ENCODE results near the gene ZNF543.

ZNF543 gene

DNA sequence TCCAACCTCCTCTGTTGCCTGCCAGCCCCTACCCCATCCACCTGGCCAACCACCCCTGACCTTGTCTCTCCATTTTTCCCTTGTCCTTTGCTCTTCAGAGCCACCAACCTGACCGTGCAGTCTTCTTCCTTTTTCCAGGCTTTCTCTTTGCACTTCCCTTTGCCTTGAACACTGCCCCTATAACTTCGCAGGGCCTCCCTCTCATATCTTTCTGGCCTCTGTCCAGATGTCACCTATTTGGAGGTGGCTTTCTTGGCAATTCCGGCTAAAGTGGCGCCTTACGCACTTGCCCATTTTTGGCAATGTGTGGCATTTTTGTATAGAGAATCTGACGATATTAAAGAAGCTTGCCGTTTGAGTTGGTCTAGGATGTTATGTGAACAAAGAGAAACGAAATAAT is 844 bp downstream of the ZNF543 start:
- no peak for DNase-seq (ENCODE audit: low spot score)
- TF ChIP-seq, protein P1, sequence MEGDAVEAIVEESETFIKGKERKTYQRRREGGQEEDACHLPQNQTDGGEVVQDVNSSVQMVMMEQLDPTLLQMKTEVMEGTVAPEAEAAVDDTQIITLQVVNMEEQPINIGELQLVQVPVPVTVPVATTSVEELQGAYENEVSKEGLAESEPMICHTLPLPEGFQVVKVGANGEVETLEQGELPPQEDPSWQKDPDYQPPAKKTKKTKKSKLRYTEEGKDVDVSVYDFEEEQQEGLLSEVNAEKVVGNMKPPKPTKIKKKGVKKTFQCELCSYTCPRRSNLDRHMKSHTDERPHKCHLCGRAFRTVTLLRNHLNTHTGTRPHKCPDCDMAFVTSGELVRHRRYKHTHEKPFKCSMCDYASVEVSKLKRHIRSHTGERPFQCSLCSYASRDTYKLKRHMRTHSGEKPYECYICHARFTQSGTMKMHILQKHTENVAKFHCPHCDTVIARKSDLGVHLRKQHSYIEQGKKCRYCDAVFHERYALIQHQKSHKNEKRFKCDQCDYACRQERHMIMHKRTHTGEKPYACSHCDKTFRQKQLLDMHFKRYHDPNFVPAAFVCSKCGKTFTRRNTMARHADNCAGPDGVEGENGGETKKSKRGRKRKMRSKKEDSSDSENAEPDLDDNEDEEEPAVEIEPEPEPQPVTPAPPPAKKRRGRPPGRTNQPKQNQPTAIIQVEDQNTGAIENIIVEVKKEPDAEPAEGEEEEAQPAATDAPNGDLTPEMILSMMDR (IDR thresholded peaks at IDR 0.05; ENCODE audit: extremely low read depth, missing control alignments) = no peak

DNA sequence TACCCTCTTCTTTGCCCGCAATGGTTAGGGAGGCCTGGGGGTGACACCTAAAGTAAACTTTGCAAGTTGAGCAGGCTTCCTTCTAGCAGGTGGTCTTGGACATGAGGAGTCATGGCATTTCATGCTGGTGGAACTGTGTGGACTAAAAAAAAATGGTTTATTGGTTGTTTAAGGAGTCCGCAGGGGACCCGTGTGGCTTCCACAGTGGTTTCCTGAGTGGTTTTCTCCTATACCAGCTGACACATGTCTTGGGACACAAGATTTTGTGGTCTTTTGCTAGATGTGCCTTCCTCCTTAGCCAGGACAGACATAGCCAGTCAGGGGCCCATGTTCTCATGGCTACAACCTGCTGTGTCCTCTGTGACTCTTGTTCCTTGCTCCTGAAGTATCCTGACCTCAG is 1.5 kb downstream of the ZNF543 start:
- TF ChIP-seq, protein P1 (IDR thresholded peaks at IDR 0.05; ENCODE audit: extremely low read depth, missing control alignments) = no peak
- no peak for DNase-seq (ENCODE audit: low spot score)

DNA sequence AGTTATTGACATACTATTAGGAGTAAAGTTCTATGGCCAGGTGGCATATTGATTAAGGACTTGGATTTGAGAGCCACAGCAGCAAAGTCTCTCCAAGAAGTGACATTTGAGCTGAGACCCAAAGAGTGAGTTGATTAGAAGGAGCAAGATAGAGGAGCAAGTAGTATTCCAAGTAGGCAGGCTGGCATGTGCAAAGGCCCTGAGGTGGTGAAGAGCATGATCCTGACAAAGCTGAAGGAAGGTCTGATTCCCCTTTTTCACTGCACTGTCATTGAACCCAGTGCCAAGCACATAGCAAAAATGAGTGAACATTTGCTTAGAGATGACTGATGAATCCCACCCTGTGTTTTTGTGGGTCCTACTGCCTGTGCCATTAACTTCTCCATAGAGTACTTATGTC is 4.7 kb downstream of the ZNF543 start:
- DNase-seq (ENCODE audit: low spot score) = no peak
- TF ChIP-seq, protein P1 (IDR thresholded peaks at IDR 0.05; ENCODE audit: extremely low read depth, missing control alignments) = no peak

DNA sequence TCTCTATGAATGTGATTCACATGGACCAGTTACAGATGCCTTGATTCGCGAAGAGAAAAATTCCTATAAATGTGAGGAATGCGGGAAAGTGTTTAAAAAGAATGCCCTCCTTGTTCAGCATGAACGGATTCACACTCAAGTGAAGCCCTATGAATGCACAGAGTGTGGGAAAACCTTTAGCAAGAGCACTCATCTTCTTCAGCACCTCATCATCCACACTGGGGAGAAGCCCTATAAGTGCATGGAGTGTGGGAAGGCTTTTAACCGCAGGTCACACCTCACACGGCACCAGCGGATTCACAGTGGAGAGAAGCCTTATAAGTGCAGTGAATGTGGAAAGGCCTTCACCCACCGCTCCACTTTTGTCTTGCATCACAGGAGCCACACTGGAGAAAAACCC is 7.7 kb downstream of the ZNF543 start:
- TF ChIP-seq, protein P1 (IDR thresholded peaks at IDR 0.05; ENCODE audit: extremely low read depth, missing control alignments) = no peak
- no peak for DNase-seq (ENCODE audit: low spot score)

- TF ChIP-seq, protein P1 (IDR thresholded peaks at IDR 0.05; ENCODE audit: extremely low read depth, missing control alignments) = no peak
- no peak for DNase-seq (ENCODE audit: low spot score)
Measured at GRCh38 chr19:57334191-57334590, 13.9 kb downstream of the ZNF543 start.

DNA sequence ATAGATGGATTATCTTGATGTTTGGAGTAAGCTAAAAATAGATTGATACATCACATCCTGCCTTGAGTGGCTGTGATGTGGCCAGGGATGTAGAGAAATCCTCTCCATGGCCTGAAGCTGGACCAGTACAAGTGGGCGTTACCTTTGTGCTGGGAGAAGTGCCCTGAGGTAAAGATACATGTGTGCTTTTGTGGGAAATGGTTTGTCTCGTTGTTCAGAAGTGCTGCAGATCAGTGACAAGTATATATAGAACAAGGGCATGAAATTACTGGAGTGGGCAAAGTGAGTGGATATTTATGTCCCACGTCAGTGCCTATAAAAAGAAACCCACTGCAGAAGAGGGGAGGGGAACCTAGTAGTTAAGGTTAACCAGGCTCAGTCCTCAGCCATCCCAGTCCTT is 18.6 kb downstream of the ZNF543 start:
- TF ChIP-seq, protein P1 (IDR thresholded peaks at IDR 0.05; ENCODE audit: extremely low read depth, missing control alignments) = no peak
- DNase-seq (ENCODE audit: low spot score) = no peak

DNA sequence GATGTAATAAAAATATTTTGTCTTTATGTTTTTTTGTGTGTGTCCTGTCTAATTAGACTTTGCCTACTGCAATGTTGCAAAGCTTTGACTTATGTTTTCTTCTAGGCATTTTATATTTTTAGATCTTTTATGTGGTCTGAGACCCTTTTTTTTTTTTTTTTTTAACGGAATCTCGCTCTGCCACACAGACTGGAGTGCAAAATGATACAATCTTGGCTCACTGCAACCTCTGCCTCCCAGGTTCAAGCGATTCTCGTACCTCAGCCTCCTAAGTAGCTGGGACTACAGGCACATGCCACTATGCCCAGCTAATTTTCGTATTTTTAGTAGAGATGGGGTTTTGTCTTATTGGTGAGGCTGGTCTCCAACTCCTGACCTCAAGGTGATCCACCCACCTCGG is 22.3 kb downstream of the ZNF543 start:
- DNase-seq (ENCODE audit: low spot score) = no peak
- TF ChIP-seq, protein P1 (IDR thresholded peaks at IDR 0.05; ENCODE audit: extremely low read depth, missing control alignments) = no peak

All from GM20000 (cell line).